Measurements from ENCODE around the gene SLC45A3. TPM values are rescaled to one million over a fixed set of nuclear protein-coding genes. Genes with fewer than 3 reads are reported as not detected.
"Not testable (repeated sequence)": the region's sequence is repeated elsewhere in the genome, so short reads cannot be mapped to it uniquely, and the experiment has no call there.

Gene SLC45A3
- total RNA-seq, 1 donor from 2014 or later, result 1.1 TPM

- DNase-seq (ENCODE audit: extremely low spot score, unreplicated experiment), result no peak
- Mint-ChIP-seq H3K9me3 (ENCODE audit: unreplicated experiment) (no peaks in the 10 kb centered on the region), H3K27ac (ENCODE audit: unreplicated experiment) (no peak overlapping the region), H3K36me3 (ENCODE audit: unreplicated experiment) (no peaks in the 10 kb centered on the region), H3K4me3 (ENCODE audit: unreplicated experiment) (no peak overlapping the region), H3K27me3 (ENCODE audit: unreplicated experiment) (no peaks in the 10 kb centered on the region), H3K4me1 (ENCODE audit: unreplicated experiment) (peaks cover 15% of the 10 kb centered on the region)
- no peak for TF ChIP-seq CTCF (IDR thresholded peaks at IDR 0.05)
Measured at GRCh38 chr1:205637854-205638468, 42.3 kb downstream of the SLC45A3 start.

DNA sequence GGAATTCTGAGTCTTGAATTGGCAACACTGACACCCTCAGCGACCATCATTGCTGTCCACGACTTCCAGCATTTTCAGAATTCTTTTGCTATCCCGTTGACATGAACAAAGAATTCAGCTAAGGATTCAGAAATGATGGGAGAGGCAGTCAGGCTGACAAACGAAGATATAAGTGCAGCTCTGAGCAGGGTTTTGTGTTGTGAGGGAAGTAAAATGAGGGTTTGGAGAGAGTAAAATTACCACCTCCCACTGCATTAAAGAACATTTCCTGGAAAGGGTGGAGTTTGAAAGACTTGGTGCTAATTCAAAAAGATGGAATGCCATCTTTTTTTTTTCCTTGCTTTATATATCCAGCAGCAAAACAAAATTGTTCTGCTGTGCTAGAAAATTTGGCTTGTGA is 43.6 kb downstream of the SLC45A3 start:
- DNase-seq (ENCODE audit: extremely low spot score, unreplicated experiment), result no peak
- Mint-ChIP-seq H3K4me1 (ENCODE audit: unreplicated experiment) (peaks cover 23% of the 10 kb centered on the region), H3K36me3 (ENCODE audit: unreplicated experiment) (no peaks in the 10 kb centered on the region), H3K9me3 (ENCODE audit: unreplicated experiment) (no peaks in the 10 kb centered on the region), H3K27ac (ENCODE audit: unreplicated experiment) (peak overlapping the region; percentile 38), H3K4me3 (ENCODE audit: unreplicated experiment) (peak overlapping the region; percentile 5), H3K27me3 (ENCODE audit: unreplicated experiment) (no peaks in the 10 kb centered on the region)
- no peak for TF ChIP-seq CTCF (IDR thresholded peaks at IDR 0.05)

GRCh38 chr1:205636138-205636530 is 44.2 kb downstream of the SLC45A3 start:
- not testable (repeated sequence) for H3K36me3 Mint-ChIP-seq (ENCODE audit: unreplicated experiment); H3K4me3 Mint-ChIP-seq (ENCODE audit: unreplicated experiment); DNase-seq (ENCODE audit: extremely low spot score, unreplicated experiment); H3K9me3 Mint-ChIP-seq (ENCODE audit: unreplicated experiment); H3K27me3 Mint-ChIP-seq (ENCODE audit: unreplicated experiment); H3K27ac Mint-ChIP-seq (ENCODE audit: unreplicated experiment)
- H3K4me1 Mint-ChIP-seq (ENCODE audit: unreplicated experiment), result peaks cover 23% of the 10 kb centered on the region

DNA sequence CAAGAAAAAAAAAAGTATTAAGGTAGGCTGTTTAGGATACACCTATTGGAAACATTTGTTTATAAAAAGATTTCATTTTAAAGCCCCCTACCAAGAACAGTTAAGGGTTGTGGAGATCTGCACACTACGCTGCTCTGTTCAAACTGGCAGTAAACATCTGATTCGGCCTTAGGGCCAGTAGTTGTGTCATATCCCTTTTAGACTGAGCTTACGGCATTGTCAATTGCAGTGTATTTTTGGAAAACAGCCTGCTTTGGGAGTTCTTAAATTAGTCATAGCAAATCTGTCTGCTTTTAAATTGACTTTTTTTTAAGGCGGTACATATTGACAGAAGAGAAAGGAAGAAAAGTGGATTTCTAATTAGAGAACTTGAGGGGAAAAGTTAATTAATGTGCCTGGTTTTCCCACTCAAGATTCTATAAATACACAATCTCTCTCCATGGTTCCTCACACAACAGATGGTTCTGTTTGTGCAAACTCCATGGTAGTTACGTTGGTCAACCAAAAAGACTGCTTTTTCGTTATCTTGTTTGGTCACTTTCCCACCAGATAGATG is 46.8 kb downstream of the SLC45A3 start:
- Mint-ChIP-seq H3K4me3 (ENCODE audit: unreplicated experiment) (no peak overlapping the region), H3K27me3 (ENCODE audit: unreplicated experiment) (no peaks in the 10 kb centered on the region), H3K27ac (ENCODE audit: unreplicated experiment) (no peak overlapping the region), H3K9me3 (ENCODE audit: unreplicated experiment) (no peaks in the 10 kb centered on the region), H3K4me1 (ENCODE audit: unreplicated experiment) (peaks cover 41% of the 10 kb centered on the region), H3K36me3 (ENCODE audit: unreplicated experiment) (no peaks in the 10 kb centered on the region)
- TF ChIP-seq CTCF (IDR thresholded peaks at IDR 0.05), result no peak
- no peak for DNase-seq (ENCODE audit: extremely low spot score, unreplicated experiment)

DNA sequence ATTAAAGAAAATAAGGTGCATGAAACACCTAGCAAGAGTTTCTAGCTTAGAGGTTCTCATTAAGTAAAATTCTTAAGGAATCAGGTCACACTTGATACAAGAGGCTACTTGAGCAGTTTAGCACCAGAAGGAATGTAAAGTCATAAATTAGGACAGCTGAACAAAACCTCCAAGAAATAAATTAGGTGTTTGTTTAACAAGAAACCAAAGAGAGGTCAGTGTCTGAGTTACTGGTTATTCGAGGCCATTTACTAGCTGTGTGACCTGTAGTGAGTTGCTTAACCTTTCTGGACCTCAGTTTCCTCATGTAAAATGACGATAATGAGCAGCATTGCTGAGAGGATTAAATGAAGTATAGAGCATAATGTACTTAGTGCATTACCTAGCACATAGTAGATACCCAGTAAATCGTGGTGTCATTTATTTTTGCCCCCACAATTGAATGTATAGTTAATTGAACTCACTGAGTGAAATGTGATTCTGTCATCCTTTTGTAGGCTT is 47.6 kb downstream of the SLC45A3 start:
- no peak for DNase-seq (ENCODE audit: extremely low spot score, unreplicated experiment)
- Mint-ChIP-seq H3K4me1 (ENCODE audit: unreplicated experiment) (peaks cover 45% of the 10 kb centered on the region), H3K27ac (ENCODE audit: unreplicated experiment) (peak overlapping the region; percentile 94), H3K4me3 (ENCODE audit: unreplicated experiment) (peak overlapping the region; percentile 84), H3K36me3 (ENCODE audit: unreplicated experiment) (no peaks in the 10 kb centered on the region), H3K9me3 (ENCODE audit: unreplicated experiment) (no peaks in the 10 kb centered on the region), H3K27me3 (ENCODE audit: unreplicated experiment) (no peaks in the 10 kb centered on the region)
- no peak for TF ChIP-seq CTCF (IDR thresholded peaks at IDR 0.05)
